HG02571 (cell line): ENCODE data around the gene OBP2A.

ENCODE experiments used
- ATAC-seq: cut with Tn5 transposase; IDR thresholded peaks from one replicate; pipeline ENCODE4 v1.9.1; 2021; ENCODE audit warnings: mild to moderate bottlenecking, moderate library complexity; ENCODE audit not compliant: unreplicated experiment

Gene OBP2A

GRCh38 chr9:135591506-135592330 is 45.8 kb downstream of the OBP2A start:
- no peak for ATAC-seq

- ATAC-seq = no peak
Measured at GRCh38 chr9:135592331-135592590, 46.3 kb downstream of the OBP2A start.

GRCh38 chr9:135592625-135593024 is 46.7 kb downstream of the OBP2A start:
- ATAC-seq = no peak

GRCh38 chr9:135596211-135596610 is 50.3 kb downstream of the OBP2A start:
- no peak for ATAC-seq
